GM13976 (cell line): ENCODE data around the gene FTCD.

Experiments used
- DNase-seq: peaks from one replicate; pipeline ENCODE4 v3.0.0; 2012; ENCODE audit warnings: low spot score
- in situ Hi-C: fragments of 300-500 bp; cut with MboI; formaldehyde crosslinking; loops from one replicate; pipeline ENCODE4 v1.12.0; 2022; ENCODE audit warnings: low sequenced_read_pairs, mixed read lengths, inconsistent platforms; ENCODE audit not compliant: unreplicated experiment
- TF ChIP-seq, protein P1 (sequence below): IDR thresholded peaks from 2 replicates; pipeline ENCODE4 v1.5.1; 2012; ENCODE audit warnings: borderline replicate concordance, mild to moderate bottlenecking; ENCODE audit not compliant: insufficient read depth; ENCODE audit errors: extremely low read depth, missing control alignments, control extremely low read depth

FTCD gene

DNA sequence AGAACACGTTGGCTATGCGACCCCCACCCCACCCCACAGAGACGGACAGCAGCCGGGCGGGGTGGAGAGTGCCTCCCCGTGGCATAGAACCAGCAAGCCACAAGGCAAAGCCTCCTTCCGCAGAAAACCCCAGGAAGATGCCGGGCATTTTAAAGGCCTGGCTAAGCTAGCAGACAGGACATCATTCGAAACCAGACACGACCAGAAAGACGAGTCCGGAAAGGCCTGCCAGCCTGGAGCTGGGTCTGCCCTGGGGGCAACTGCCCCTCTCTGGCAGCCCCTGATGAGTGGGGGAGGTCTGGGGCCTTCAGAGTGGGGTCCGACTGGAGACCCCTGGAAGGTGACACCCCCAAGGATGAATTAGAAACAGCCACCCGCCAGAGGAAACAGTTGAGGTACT lies 8.5 kb downstream of the FTCD start:
- TF ChIP-seq, protein P1, sequence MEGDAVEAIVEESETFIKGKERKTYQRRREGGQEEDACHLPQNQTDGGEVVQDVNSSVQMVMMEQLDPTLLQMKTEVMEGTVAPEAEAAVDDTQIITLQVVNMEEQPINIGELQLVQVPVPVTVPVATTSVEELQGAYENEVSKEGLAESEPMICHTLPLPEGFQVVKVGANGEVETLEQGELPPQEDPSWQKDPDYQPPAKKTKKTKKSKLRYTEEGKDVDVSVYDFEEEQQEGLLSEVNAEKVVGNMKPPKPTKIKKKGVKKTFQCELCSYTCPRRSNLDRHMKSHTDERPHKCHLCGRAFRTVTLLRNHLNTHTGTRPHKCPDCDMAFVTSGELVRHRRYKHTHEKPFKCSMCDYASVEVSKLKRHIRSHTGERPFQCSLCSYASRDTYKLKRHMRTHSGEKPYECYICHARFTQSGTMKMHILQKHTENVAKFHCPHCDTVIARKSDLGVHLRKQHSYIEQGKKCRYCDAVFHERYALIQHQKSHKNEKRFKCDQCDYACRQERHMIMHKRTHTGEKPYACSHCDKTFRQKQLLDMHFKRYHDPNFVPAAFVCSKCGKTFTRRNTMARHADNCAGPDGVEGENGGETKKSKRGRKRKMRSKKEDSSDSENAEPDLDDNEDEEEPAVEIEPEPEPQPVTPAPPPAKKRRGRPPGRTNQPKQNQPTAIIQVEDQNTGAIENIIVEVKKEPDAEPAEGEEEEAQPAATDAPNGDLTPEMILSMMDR: no peak
- in situ Hi-C loops: no loop called here
- no peak for DNase-seq

DNA sequence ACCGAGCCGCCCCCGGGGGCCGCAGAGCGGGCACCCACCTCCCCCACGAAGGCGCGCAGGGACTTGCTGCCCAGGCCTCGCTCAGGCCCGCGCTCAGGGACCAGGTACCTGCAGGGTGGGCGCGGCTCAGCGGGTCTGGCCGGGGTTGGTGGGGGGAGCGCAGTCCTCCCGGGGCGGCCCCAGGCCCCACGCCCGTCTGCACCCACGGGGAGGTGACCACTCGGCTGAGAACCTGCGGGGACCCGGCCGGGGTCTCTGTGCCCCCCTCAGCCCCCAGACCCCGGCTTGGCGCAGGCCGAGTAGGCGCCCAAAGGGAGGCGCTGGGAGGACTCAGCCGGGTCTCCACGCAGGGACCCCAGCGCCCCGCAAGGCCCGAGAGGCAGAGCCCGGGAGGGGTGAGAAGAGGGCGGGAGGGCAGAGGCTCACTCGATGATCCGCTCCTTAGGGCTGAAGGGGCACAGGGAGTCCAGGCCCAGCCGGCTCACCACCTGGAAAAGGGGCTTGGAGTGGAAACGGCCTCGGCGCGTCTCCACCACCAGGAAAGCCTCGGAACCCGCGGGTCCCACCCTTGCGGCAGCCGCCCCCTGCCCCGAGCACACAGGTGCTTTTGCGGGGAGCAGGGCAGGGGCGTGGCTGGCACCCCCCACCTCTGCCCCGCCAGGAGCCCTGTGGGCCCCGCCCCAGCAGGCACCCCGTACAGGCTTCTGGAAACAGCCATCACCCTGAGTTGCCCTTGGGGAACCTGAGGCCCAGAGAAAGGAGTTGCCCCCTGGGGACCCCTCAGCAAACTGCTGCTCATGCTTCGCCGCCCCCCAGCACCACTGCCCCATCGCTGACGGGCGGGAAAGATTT lies 9.3 kb downstream of the FTCD start:
- TF ChIP-seq, protein P1: no peak
- no peak for DNase-seq
- in situ Hi-C loops: no loop called here

DNA sequence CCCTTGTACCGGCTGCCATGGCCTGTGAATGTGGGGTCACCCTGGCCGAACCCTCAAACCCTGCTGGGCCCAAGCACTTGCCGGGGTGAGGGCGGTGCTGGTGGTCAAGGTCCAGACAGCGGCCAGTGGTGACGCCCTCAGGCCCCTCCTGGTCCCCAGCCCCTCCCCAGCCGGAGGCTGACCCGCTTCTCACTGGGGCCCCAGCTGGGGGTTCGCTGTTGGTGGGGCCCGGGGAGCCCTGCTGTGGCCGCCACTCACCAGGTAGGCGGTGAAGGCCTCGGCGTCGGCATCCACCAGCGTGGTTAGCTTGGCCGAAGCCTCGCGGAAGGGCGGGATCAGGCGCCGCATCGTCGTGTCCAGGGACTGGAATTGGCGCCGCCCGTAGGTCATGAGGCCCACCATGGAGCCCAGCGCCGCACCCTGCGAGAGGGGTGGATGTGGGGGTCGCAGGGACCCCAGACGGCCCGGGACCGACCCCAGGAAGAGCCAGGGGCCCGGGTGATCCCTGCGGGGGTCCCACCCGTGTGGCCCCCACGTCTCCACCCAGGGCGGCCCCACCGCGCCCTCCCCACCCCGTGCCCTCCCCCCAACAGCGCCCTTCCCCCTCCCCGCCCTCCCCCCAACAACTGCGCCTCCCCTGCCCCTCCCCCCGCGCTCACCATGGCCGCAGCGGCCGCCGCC lies 10.1 kb downstream of the FTCD start:
- no peak for DNase-seq
- in situ Hi-C loops: no loop called here
- TF ChIP-seq, protein P1: no peak

DNA sequence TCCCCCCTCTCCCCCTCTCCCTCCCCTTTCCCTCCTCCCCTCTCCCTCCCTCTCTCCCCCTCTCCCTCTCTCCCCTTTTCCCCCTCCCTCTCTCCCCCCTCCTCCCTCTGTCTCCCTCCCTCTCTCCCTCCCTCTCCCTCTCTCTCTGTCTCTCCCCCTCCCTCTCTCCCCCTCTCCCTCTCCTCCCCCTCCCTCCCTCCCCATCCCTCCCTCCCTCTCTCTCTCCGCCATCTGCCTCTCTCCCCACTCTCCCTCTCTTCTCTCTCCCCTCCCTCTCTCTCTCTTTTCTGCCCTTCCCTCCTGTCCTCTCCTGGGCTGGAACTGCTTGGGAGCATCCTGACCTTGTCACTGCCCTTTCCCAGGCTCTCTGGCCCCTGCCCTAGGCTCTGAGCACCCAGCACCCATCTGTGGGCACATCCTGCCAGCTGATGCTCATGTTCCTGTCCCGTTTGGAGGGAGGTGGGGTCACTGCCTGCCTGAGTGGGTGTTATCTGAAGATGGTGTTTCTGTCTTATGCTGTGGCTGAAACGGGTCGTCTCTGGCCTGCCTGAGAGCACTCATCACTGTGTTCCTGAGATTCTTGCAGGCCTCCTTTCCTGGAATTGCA lies 10.8 kb downstream of the FTCD start:
- TF ChIP-seq, protein P1: no peak
- no peak for DNase-seq
- in situ Hi-C loops: no loop called here

DNA sequence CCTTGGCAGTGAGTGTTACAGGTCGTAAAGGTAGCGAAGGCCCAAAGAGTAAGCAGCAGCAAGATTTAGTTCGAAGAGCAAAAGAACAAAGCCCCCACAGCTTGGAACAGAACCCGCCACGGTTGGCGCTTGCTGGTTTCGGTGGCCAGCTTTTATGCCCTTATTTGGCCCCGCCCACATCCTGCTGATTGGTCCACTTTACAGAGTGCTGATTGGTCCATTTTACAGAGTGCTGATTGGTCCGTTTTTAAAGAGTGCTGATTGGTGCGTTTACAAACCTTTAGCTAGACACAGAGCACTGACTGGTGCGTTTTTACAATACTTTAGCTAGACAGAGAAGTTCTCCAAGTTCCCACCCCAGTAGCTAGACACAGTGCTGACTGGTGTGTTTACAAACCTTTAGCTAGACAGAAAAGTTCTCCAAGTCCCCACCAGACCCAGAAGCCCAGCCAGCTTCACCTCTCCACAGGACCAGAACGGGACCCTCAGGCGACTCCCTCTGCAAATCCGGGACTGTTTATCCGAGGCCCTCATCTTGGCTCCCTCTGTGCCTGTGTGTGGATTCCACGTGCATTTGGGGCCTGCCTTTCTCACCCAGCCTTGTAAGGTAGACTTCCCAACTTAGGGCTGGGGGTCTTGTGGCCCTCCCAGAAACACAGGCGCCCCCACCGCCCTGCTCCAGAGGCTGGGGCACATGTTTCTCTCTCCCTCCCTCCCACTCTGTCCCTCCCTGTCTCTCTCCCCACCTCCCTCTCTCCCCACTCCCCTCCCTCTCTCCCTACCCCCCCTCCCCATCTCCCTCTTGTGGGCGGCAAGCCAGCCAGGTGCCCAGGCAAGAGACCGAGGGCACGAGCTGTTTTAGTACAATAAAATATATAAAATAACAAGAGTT lies 12.6 kb downstream of the FTCD start:
- no peak for DNase-seq
- in situ Hi-C loops: no loop called here
- TF ChIP-seq, protein P1: no peak
